Erythroblast (primary cell): ENCODE data around the gene UFM1.

Experiments
- GATA1 ChIP-seq: IDR thresholded peaks from 2 replicates; pipeline ENCODE4 v1.6.1; 2011; ENCODE audit warnings: low read depth, mild to moderate bottlenecking, control low read depth, low read length, moderate library complexity
- POLR2A ChIP-seq: IDR thresholded peaks from 2 replicates; pipeline ENCODE4 v1.6.1; 2011; ENCODE audit warnings: mild to moderate bottlenecking, low read length

- TF ChIP-seq POLR2A, result no peak
- TF ChIP-seq GATA1, result no peak
Measured at GRCh38 chr13:38316129-38316528, 33.5 kb upstream of the UFM1 start.
